ENCODE measurements around the gene CALHM1.
"Not testable (repeated sequence)": the region's sequence is repeated elsewhere in the genome, so short reads cannot be mapped to it uniquely, and the experiment has no call there.

CALHM1 gene

GRCh38 chr10:103458720-103459119 is at the start of gene CALHM1:
Gene CALHM1 (minus strand): TSS chr10:103458900. CDS start chr10:103458751, 149 bp downstream.
- DNase-seq, result no peak

- no peak for DNase-seq
These were observed 48.8 kb upstream of the CALHM1 start for GRCh38 chr10:103507235-103508191.

- no peak for DNase-seq
These were observed 47.4 kb upstream of the CALHM1 start for GRCh38 chr10:103506061-103506460.

- peak in 1 of 2 experiments; percentile 32 for DNase-seq
These were observed 45.6 kb upstream of the CALHM1 start for GRCh38 chr10:103504181-103504783.

- not testable (repeated sequence) for DNase-seq
These were observed 45.1 kb upstream of the CALHM1 start for GRCh38 chr10:103503777-103504176.

GRCh38 chr10:103502849-103503660 is 44.4 kb upstream of the CALHM1 start:
- no peak for DNase-seq

GRCh38 chr10:103501186-103501585 is 42.5 kb upstream of the CALHM1 start:
- no peak for DNase-seq

GRCh38 chr10:103500481-103500880 is 41.8 kb upstream of the CALHM1 start:
- no peak for DNase-seq

- DNase-seq, result no peak
These were observed 41.2 kb upstream of the CALHM1 start for GRCh38 chr10:103499881-103500280.

- DNase-seq, result no peak
These were observed 40.4 kb upstream of the CALHM1 start for GRCh38 chr10:103498936-103499638.

- DNase-seq, result no peak
These were observed 38.6 kb upstream of the CALHM1 start for GRCh38 chr10:103497161-103497915.

GRCh38 chr10:103495321-103495720 is 36.6 kb upstream of the CALHM1 start:
- DNase-seq, result no peak

GRCh38 chr10:103493916-103494877 is 35.5 kb upstream of the CALHM1 start:
- no peak for DNase-seq

GRCh38 chr10:103493362-103493915 is 34.7 kb upstream of the CALHM1 start, which contains the start of gene NEURL1:
Gene NEURL1 (plus strand): TSS chr10:103493705. CDS start chr10:103494388, 683 bp downstream.
- DNase-seq, result no peak

- no peak for DNase-seq
These were observed 34.1 kb upstream of the CALHM1 start for GRCh38 chr10:103492655-103493261.

- DNase-seq, result peak in 1 of 2 experiments; percentile 61
These were observed 33.1 kb upstream of the CALHM1 start for GRCh38 chr10:103491729-103492364.

- no peak for DNase-seq
These were observed 32.2 kb upstream of the CALHM1 start for GRCh38 chr10:103490986-103491314.

GRCh38 chr10:103487410-103487708 is 28.7 kb upstream of the CALHM1 start:
- DNase-seq, result no peak

- not testable (repeated sequence) for DNase-seq
These were observed 28.1 kb upstream of the CALHM1 start for GRCh38 chr10:103486635-103487409.
